HL-60 (cell line): Measurements from ENCODE around the gene SH3RF3.

Experiments used
- DNase-seq, 2 experiments: peaks; one replicate each; pipeline ENCODE4 v3.0.0-alpha.2; 2010 to 2020; ENCODE audit warnings: low read depth in 1 of 2, low spot score in 1 of 2
- H3K27ac ChIP-seq: fragments of 250-450 bp; sonication (Bioruptor Pico); replicated peaks from 2 replicates; pipeline ENCODE4 v1.5.1; 2020; ENCODE audit warnings: mild to moderate bottlenecking, moderate library complexity
- H3K27me3 ChIP-seq: fragments of 250-450 bp; sonication (Bioruptor Pico); 2 replicates; pipeline ENCODE4 v1.5.1; 2021; ENCODE audit warnings: mild to moderate bottlenecking, moderate library complexity; ENCODE audit not compliant: insufficient read depth, poor library complexity, severe bottlenecking
- H3K4me3 ChIP-seq: replicated peaks from 2 replicates; pipeline ENCODE4 v1.5.1; 2011; ENCODE audit warnings: mild to moderate bottlenecking, control low read depth, low read length; ENCODE audit not compliant: insufficient read depth
- CTCF ChIP-seq: IDR thresholded peaks from one replicate; pipeline ENCODE4 v1.5.1; 2011; ENCODE audit warnings: low read length, control low read depth, inconsistent platforms; ENCODE audit not compliant: insufficient read depth
- GABPA ChIP-seq: IDR thresholded peaks from 2 replicates; pipeline ENCODE4 v1.6.1; 2012; ENCODE audit warnings: low read depth
- POLR2AphosphoS5 ChIP-seq: IDR thresholded peaks from 2 replicates; pipeline ENCODE4 v1.6.1; 2012; ENCODE audit warnings: low read depth
- REST ChIP-seq: IDR thresholded peaks from 2 replicates; pipeline ENCODE4 v1.6.1; 2012; ENCODE audit warnings: low read depth; ENCODE audit not compliant: insufficient replicate concordance
- SPI1 ChIP-seq: IDR thresholded peaks from 2 replicates; pipeline ENCODE4 v1.6.1; 2012; ENCODE audit warnings: low read depth, mild to moderate bottlenecking, borderline replicate concordance

SH3RF3 gene

GRCh38 chr2:109427661-109428091 is 298.7 kb downstream of the SH3RF3 start:
- Histone ChIP-seq H3K4me3 (no peak overlapping the region), H3K27me3 (no peaks in the 10 kb centered on the region), H3K27ac (no peak overlapping the region)
- DNase-seq = no peak
- TF ChIP-seq CTCF (no peak), GABPA (no peak), POLR2AphosphoS5 (no peak), REST (no peak), SPI1 (no peak)

- H3K27ac ChIP-seq = no peak overlapping the region
- H3K4me3 ChIP-seq = no peak overlapping the region
- no peaks in the 10 kb centered on the region for H3K27me3 ChIP-seq
- DNase-seq = peak in 1 of 2 experiments; percentile 70
- TF ChIP-seq REST (no peak), SPI1 (peak; percentile 39; the same call in 1 of the 2 replicates), CTCF (no peak), POLR2AphosphoS5 (peak; percentile 50; the same call in 1 of the 2 replicates), GABPA (no peak)
These were observed 299.3 kb downstream of the SH3RF3 start for GRCh38 chr2:109428281-109428680.

- no peak overlapping the region for H3K4me3 ChIP-seq
- H3K27me3 ChIP-seq = no peaks in the 10 kb centered on the region
- H3K27ac ChIP-seq = no peak overlapping the region
- DNase-seq = no peak
- no peak for TF ChIP-seq POLR2AphosphoS5
- no peak for TF ChIP-seq SPI1
- no peak for TF ChIP-seq REST
- no peak for TF ChIP-seq GABPA
- no peak for TF ChIP-seq CTCF
These were observed 300.0 kb downstream of the SH3RF3 start for GRCh38 chr2:109428841-109429566.
